HCT116 (cell line): ENCODE results near the gene RRP12.

ENCODE experiments used
- CEBPB ChIP-seq: IDR thresholded peaks from 2 replicates; pipeline ENCODE4 v1.6.1; 2012; ENCODE audit warnings: low read depth
- EGR1 ChIP-seq: IDR thresholded peaks from 2 replicates; pipeline ENCODE4 v1.6.1; 2012; ENCODE audit warnings: low read depth
- EZH2phosphoT487 ChIP-seq: fragments of 200-600 bp; IDR thresholded peaks from 2 replicates; pipeline ENCODE4 v1.6.1; 2018; ENCODE audit warnings: antibody characterized with exemption, borderline replicate concordance
- FOSL1 ChIP-seq: IDR thresholded peaks from 2 replicates; pipeline ENCODE4 v1.6.1; 2012; ENCODE audit warnings: low read depth
- POLR2A ChIP-seq: IDR thresholded peaks from 2 replicates; pipeline ENCODE4 v1.7.0; 2011; ENCODE audit warnings: borderline replicate concordance; ENCODE audit not compliant: insufficient read depth, insufficient read length; ENCODE audit errors: extremely low read depth
- RAD21 ChIP-seq: IDR thresholded peaks from 2 replicates; pipeline ENCODE4 v1.6.1; 2012; ENCODE audit warnings: low read depth, mild to moderate bottlenecking
- SIN3A ChIP-seq: IDR thresholded peaks from 2 replicates; pipeline ENCODE4 v1.6.1; 2012; ENCODE audit warnings: low read depth
- TF ChIP-seq, protein P1 (sequence below), 3 experiments: fragments of 200-600 bp in 1 of 3; sonication (generic) in 1 of 3; IDR thresholded peaks in 2 of 3; conservative IDR thresholded peaks in 1 of 3; 2 replicates each; pipeline ENCODE4 v1.5.1; 2012 to 2017; ENCODE audit warnings: low read depth in 2 of 3, low read length in 2 of 3, antibody characterized with exemption in 1 of 3, borderline replicate concordance in 1 of 3, control low read depth in 1 of 3, mild to moderate bottlenecking in 1 of 3, mixed read lengths in 1 of 3, mixed run types in 1 of 3, moderate library complexity in 1 of 3; ENCODE audit not compliant: insufficient read depth in 1 of 3
- TF ChIP-seq, protein P2 (sequence below): IDR thresholded peaks from 2 replicates; pipeline ENCODE4 v1.6.1; 2012

DNA sequence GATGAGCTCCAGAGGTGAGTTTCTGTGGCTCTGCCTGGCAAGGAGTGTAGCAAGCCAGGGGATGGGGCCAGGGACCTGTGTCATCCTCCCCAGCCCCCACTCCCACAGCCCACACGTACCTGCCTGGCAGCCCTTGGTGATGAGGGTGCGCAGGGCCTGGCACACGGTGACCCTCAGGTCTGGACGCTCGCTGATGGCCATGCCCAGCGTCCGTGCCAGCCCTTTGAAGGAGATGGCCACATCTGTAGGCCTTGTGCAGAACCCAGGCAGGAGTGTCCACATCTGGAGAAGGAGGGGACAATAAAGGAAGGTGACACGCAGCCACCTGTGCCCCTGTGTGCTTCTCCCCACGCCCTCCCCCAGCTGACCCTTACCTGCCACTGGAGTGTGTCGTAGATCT is 27.7 kb downstream of the RRP12 start:
- no peak for TF ChIP-seq POLR2A
- TF ChIP-seq, protein P1, sequence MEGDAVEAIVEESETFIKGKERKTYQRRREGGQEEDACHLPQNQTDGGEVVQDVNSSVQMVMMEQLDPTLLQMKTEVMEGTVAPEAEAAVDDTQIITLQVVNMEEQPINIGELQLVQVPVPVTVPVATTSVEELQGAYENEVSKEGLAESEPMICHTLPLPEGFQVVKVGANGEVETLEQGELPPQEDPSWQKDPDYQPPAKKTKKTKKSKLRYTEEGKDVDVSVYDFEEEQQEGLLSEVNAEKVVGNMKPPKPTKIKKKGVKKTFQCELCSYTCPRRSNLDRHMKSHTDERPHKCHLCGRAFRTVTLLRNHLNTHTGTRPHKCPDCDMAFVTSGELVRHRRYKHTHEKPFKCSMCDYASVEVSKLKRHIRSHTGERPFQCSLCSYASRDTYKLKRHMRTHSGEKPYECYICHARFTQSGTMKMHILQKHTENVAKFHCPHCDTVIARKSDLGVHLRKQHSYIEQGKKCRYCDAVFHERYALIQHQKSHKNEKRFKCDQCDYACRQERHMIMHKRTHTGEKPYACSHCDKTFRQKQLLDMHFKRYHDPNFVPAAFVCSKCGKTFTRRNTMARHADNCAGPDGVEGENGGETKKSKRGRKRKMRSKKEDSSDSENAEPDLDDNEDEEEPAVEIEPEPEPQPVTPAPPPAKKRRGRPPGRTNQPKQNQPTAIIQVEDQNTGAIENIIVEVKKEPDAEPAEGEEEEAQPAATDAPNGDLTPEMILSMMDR (IDR thresholded peaks at IDR 0.05 in 2 of 3, conservative IDR thresholded peaks at IDR 0.05 in 1 of 3; ENCODE audit: borderline replicate concordance in 1 of 3, insufficient read depth in 1 of 3, low read depth in 2 of 3, low read length in 2 of 3), result no peak
- no peak for TF ChIP-seq EGR1
- no peak for TF ChIP-seq CEBPB
- no peak for TF ChIP-seq FOSL1
- TF ChIP-seq EZH2phosphoT487, result no peak
- no peak for TF ChIP-seq SIN3A
- TF ChIP-seq RAD21, result no peak
- TF ChIP-seq, protein P2, sequence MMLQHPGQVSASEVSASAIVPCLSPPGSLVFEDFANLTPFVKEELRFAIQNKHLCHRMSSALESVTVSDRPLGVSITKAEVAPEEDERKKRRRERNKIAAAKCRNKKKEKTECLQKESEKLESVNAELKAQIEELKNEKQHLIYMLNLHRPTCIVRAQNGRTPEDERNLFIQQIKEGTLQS, result no peak
